Gastroesophageal sphincter (tissue), 3 donors: ENCODE data around the gene CENPU.

ENCODE experiments used
- EP300 ChIP-seq: sonication (generic); formaldehyde crosslinking; IDR thresholded peaks from one replicate; pipeline ENCODE4 v1.6.1; 2017; ENCODE audit warnings: antibody characterized with exemption, mild to moderate bottlenecking
- POLR2A ChIP-seq, 2 donors: fragments of 450-650 bp; IDR thresholded peaks; one replicate each; pipeline ENCODE4 v1.6.1; 2017; ENCODE audit warnings: antibody characterized with exemption in 2 of 2, mild to moderate bottlenecking in 2 of 2, moderate library complexity in 1 of 2
- TF ChIP-seq, protein P1 (sequence below), 4 experiments: fragments of 200-600 bp in 2 of 4; fragments of 450-650 bp in 2 of 4; sonication (generic) in 1 of 4; IDR thresholded peaks; one replicate each; pipeline ENCODE4 v1.5.1; 2017 to 2019; ENCODE audit warnings: antibody characterized with exemption in 4 of 4, mild to moderate bottlenecking in 2 of 4, moderate library complexity in 2 of 4

DNA sequence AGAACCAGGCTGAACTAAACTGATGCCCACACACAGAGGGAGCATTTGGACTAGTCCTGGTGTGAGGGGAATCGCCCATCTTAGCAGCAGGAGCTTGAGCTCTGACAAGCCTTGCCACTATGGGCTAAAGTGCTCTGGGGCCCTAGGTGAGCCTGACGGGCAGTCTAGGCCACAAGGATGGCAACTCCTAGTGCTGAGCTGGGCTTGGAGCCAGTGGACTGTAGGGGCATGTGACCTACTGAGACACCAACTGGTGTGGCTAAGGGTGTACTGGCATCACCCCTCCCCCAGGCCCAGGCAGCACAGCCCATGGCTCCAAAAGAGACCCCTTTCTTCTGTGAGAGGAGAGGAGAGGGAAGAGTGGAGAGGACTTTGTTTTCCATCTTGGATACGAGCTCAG is 14.5 kb downstream of the CENPU start:
- TF ChIP-seq, protein P1, sequence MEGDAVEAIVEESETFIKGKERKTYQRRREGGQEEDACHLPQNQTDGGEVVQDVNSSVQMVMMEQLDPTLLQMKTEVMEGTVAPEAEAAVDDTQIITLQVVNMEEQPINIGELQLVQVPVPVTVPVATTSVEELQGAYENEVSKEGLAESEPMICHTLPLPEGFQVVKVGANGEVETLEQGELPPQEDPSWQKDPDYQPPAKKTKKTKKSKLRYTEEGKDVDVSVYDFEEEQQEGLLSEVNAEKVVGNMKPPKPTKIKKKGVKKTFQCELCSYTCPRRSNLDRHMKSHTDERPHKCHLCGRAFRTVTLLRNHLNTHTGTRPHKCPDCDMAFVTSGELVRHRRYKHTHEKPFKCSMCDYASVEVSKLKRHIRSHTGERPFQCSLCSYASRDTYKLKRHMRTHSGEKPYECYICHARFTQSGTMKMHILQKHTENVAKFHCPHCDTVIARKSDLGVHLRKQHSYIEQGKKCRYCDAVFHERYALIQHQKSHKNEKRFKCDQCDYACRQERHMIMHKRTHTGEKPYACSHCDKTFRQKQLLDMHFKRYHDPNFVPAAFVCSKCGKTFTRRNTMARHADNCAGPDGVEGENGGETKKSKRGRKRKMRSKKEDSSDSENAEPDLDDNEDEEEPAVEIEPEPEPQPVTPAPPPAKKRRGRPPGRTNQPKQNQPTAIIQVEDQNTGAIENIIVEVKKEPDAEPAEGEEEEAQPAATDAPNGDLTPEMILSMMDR (IDR thresholded peaks at IDR 0.05), result no peak
- TF ChIP-seq POLR2A (IDR thresholded peaks at IDR 0.05) (no peak), EP300 (no peak)
